Stimulated activated CD8-positive, alpha-beta memory T cell treated with anti-CD3 and anti-CD28 coated beads, Interleukin-4, amount 100 ng/mL, for 24 hours (primary cell): ENCODE data around the gene CPLX4.

Experiments
- DNase-seq: peaks from one replicate; pipeline ENCODE4 v3.0.0-alpha.2; 2020; ENCODE audit warnings: low read depth

The CPLX4 gene

GRCh38 chr18:59306640-59307039, 11.8 kb downstream of the CPLX4 start:
- DNase-seq: no peak

- DNase-seq: no peak
Measured at GRCh38 chr18:59305295-59305694, 13.2 kb downstream of the CPLX4 start.

GRCh38 chr18:59303656-59304195, 14.7 kb downstream of the CPLX4 start:
- DNase-seq: no peak

- no peak for DNase-seq
Measured at GRCh38 chr18:59303006-59303405, 15.4 kb downstream of the CPLX4 start.

- no peak for DNase-seq
Measured at GRCh38 chr18:59301929-59302328, 16.5 kb downstream of the CPLX4 start.

- DNase-seq: no peak
Measured at GRCh38 chr18:59300676-59301285, 17.7 kb downstream of the CPLX4 start.

GRCh38 chr18:59298871-59299270, 19.6 kb downstream of the CPLX4 start:
- DNase-seq: no peak

- no peak for DNase-seq
Measured at GRCh38 chr18:59293317-59293716, 25.1 kb downstream of the CPLX4 start.

- DNase-seq: no peak
Measured at GRCh38 chr18:59286341-59286740, 32.1 kb downstream of the CPLX4 start.

GRCh38 chr18:59282341-59282740, 36.1 kb downstream of the CPLX4 start:
- DNase-seq: no peak

GRCh38 chr18:59279722-59280121, 38.7 kb downstream of the CPLX4 start:
- no peak for DNase-seq

- no peak for DNase-seq
Measured at GRCh38 chr18:59279193-59279592, 39.3 kb downstream of the CPLX4 start.

GRCh38 chr18:59278793-59279192, 39.7 kb downstream of the CPLX4 start:
- DNase-seq: no peak

GRCh38 chr18:59276047-59276446, 42.4 kb downstream of the CPLX4 start:
- no peak for DNase-seq

GRCh38 chr18:59275406-59275949, 43.0 kb downstream of the CPLX4 start:
- DNase-seq: no peak

GRCh38 chr18:59274533-59274928, 43.9 kb downstream of the CPLX4 start:
- DNase-seq: no peak

- DNase-seq: no peak
Measured at GRCh38 chr18:59273759-59274532, 44.5 kb downstream of the CPLX4 start.

GRCh38 chr18:59272891-59273758, 45.3 kb downstream of the CPLX4 start, which contains the start of gene RAX:
Gene RAX (minus strand): TSS chr18:59273454. CDS start chr18:59273206, 248 bp downstream.
- no peak for DNase-seq

GRCh38 chr18:59272221-59272888, 46.1 kb downstream of the CPLX4 start:
- no peak for DNase-seq

GRCh38 chr18:59271606-59272220, 46.7 kb downstream of the CPLX4 start:
- no peak for DNase-seq

- DNase-seq: no peak
Measured at GRCh38 chr18:59270689-59271257, 47.7 kb downstream of the CPLX4 start.
